Neural cell (in vitro differentiated cells): ENCODE data around the gene ACACA.

Experiments
- CTCF ChIP-seq: fragments of 450-650 bp; IDR thresholded peaks from 2 replicates; pipeline ENCODE4 v1.5.1; 2014; ENCODE audit warnings: antibody characterized with exemption, mild to moderate bottlenecking, moderate library complexity; ENCODE audit not compliant: poor library complexity, severe bottlenecking
- POLR2AphosphoS5 ChIP-seq: IDR thresholded peaks from 2 replicates; pipeline ENCODE4 v1.6.1; 2012
- TAF1 ChIP-seq: IDR thresholded peaks from 2 replicates; pipeline ENCODE4 v1.6.1; 2012; ENCODE audit warnings: low read depth
- TF ChIP-seq, protein P1 (sequence below): IDR thresholded peaks from 2 replicates; pipeline ENCODE4 v1.6.1; 2012; ENCODE audit warnings: borderline replicate concordance

GRCh38 chr17:37220607-37220953 is 186.1 kb downstream of the ACACA start:
- TF ChIP-seq CTCF (peak; percentile 83), TAF1 (no peak), POLR2AphosphoS5 (no peak)
- TF ChIP-seq, protein P1, sequence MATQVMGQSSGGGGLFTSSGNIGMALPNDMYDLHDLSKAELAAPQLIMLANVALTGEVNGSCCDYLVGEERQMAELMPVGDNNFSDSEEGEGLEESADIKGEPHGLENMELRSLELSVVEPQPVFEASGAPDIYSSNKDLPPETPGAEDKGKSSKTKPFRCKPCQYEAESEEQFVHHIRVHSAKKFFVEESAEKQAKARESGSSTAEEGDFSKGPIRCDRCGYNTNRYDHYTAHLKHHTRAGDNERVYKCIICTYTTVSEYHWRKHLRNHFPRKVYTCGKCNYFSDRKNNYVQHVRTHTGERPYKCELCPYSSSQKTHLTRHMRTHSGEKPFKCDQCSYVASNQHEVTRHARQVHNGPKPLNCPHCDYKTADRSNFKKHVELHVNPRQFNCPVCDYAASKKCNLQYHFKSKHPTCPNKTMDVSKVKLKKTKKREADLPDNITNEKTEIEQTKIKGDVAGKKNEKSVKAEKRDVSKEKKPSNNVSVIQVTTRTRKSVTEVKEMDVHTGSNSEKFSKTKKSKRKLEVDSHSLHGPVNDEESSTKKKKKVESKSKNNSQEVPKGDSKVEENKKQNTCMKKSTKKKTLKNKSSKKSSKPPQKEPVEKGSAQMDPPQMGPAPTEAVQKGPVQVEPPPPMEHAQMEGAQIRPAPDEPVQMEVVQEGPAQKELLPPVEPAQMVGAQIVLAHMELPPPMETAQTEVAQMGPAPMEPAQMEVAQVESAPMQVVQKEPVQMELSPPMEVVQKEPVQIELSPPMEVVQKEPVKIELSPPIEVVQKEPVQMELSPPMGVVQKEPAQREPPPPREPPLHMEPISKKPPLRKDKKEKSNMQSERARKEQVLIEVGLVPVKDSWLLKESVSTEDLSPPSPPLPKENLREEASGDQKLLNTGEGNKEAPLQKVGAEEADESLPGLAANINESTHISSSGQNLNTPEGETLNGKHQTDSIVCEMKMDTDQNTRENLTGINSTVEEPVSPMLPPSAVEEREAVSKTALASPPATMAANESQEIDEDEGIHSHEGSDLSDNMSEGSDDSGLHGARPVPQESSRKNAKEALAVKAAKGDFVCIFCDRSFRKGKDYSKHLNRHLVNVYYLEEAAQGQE = no peak
